ENCODE results near the gene SPRN.

SPRN gene

GRCh38 chr10:133457100-133457841 lies 32.8 kb upstream of the SPRN start:
- DNase-seq (ENCODE audit: low read depth): no peak
- H3K4me3 ChIP-seq (ENCODE audit: low read depth, low read length): no peak overlapping the region

DNA sequence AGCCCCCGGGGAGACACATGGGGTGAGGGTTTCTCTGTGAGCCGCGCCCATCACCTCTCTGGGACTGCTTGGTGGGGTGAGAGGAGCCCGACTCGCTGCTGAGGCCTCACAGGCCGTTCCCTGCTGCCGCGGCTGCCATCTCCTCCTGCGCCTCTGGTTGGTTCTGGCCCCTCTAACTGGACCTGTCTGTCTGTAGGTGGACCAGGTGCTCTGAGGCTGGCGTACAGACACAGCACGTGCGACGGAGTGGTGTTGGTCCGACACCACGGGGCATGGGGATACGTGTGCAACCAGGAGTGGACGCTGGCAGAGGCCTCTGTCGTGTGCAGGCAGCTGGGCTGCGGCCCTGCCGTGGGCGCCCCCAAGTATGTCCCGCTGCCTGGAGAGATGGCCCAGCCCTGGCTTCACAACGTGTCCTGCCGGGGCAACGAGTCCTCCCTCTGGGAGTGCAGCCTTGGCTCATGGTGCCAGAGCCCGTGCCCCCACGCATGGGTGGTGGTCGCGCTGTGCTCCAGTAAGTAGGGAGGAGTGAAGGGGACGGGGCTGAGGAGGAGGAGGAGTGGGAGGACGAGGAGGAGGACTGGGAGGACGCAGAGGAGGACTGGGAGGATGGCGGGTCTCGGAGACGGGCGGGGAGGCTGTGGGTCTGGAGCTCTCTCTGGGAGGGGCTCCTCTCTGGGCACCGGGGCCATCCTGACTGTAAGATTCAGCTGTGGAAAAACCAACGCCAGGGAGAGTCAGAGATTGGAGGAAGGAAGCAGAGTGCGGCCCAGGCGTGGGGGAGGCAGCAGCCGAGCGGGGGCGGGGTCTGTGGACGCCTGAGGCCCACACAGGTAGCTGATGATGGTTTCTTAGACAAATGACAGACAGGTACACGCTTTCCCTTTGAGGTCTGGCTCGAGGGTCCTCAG lies 31.9 kb upstream of the SPRN start:
- DNase-seq (ENCODE audit: low read depth): no peak
- H3K4me3 ChIP-seq (ENCODE audit: low read depth, low read length): no peak overlapping the region

GRCh38 chr10:133455611-133456031 lies 31.2 kb upstream of the SPRN start:
- H3K4me3 ChIP-seq (ENCODE audit: low read depth, low read length): no peak overlapping the region
- DNase-seq (ENCODE audit: low read depth): no peak

- no peak overlapping the region for H3K4me3 ChIP-seq (ENCODE audit: low read depth, low read length)
- no peak for DNase-seq (ENCODE audit: low read depth)
Measured at GRCh38 chr10:133455196-133455595, 30.8 kb upstream of the SPRN start.

DNA sequence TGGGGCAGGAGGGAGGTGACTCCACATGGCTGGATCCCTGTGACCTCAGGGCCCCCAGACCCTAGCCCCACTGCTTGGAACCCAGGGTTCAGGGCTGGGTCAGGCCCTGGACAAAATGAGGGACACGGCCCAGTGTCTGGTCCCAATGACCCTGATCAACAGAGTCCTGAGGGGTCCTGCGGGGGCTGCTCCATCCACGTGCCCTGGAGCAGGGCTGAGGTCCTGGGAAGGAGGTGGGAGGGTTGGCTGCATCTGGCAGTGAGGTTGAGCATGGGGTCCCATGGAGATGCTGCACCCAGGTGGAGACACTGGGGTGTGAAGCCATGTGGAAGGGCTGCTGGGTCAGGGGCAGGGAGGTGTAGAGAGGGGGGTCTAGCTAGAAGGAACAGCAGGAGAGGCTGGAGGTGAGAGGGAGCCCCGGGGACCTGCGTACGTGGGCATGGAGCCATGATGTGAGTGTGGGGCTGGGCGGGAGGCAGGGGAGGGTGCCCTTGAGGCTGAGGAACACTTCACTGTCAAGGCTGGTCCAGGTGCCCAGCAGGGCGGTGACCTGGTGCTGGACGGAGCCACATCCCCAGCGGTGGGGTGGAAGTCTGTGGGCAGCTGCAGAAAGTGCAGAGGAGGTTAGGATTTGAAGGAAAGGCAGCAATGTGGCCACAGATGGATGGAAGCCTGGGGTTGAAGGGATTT lies 29.9 kb upstream of the SPRN start:
- H3K4me3 ChIP-seq (ENCODE audit: low read depth, low read length): no peak overlapping the region
- no peak for DNase-seq (ENCODE audit: low read depth)

- no peak within 1 kb of the TSS for H3K4me3 ChIP-seq (ENCODE audit: low read depth, low read length)
- no peak for DNase-seq (ENCODE audit: low read depth)
Measured at GRCh38 chr10:133453516-133454203, 29.2 kb upstream of the SPRN start, which contains the start of gene SCART1. TSS of gene SCART1 (plus strand) at chr10:133453945. CDS start at chr10:133453998, 53 bp downstream.

DNA sequence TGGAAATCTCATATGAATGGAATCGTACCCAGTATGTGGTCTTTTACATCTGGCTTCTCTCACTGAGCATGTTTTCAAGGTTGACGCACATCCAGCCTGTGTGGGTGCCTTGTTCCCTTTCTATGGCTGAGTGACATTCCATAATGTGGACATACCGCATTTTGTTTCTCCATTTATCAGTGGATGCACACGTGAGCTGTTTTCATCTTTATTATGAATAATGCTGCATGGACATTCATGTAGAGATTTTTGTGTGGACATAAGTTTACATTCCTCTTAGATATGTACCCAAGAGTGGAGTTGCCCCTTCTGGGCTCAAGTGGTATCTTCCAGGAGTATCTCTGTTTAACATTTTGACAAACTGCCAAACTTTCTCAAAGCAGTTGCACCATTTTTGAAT lies 28.0 kb upstream of the SPRN start:
- H3K4me3 ChIP-seq (ENCODE audit: low read depth, low read length): no peak overlapping the region

GRCh38 chr10:133451346-133451745 lies 26.9 kb upstream of the SPRN start:
- DNase-seq (ENCODE audit: low read depth): no peak
- no peak overlapping the region for H3K4me3 ChIP-seq (ENCODE audit: low read depth, low read length)

More for the DNA sequence above, 28.0 kb upstream of the SPRN start:
- no peak for DNase-seq (ENCODE audit: low read depth)

- DNase-seq (ENCODE audit: low read depth): no peak
- no peak overlapping the region for H3K4me3 ChIP-seq (ENCODE audit: low read depth, low read length)
Measured at GRCh38 chr10:133448120-133448519, 23.7 kb upstream of the SPRN start.

DNA sequence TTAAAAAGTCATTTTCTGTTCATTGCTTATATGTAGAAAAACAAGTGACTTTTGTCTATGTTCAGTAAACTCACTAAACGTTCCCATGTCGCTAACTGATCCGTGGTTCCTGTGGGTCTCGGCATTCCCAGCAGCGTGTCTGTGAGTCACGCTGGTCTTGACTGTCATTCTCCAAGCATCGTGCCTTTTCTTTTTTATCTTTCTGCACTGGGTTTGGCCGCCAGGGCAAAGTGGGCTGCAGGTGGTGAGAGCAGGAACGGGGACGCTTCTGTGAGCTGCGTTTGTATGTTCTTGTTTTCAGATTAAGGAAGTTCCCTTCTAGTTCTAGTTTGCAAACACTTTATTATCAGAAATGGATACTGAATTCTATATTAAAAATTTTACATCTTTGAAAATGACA lies 22.6 kb upstream of the SPRN start:
- no peak overlapping the region for H3K4me3 ChIP-seq (ENCODE audit: low read depth, low read length)
- DNase-seq (ENCODE audit: low read depth): no peak

DNA sequence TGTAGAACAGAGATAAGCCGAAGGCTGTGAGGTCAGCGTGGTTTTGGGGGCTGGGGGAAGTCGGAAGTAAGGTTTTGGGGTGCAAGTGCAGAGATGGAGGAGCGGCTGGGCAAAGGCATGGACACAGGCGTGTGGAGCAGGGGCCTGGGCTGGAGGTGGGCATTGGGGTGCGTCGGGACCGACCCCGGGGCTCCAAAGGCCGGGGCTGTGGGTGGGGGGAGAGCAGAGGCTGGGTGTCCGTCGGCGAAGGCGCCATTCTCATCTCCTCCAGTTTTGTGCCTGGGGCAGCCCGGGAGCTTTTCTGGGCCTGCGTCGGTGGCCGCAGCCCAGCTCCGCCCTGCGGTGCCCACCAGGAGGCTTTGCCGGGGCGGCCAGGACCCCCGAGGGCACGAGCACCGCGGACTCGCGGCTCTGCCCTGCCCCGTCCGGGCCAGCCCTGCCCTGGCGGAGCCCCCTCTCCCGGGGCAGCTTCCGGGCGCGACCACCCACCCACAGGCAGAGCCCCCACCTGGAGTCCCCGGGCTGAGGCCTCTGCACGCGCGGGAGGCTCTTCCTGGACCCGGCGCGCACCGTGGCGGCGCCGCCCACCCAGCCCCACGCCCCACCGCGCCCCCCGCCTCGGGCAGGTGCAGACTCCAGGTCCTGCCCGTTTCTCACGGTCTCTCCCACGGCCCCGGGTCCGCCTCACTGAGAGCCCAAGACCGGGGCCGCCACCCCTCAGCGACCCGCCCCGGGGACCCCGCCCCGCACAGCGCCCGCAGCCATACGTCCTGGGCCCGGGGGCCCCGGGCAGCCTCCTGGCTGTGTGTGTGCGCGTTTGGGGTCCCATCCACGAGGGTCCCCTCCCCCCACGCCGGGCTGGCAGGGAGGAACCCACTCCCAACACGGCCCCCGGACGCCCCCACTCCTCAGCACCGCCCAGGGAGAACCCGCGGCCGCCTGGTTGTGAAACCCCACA lies 21.6 kb upstream of the SPRN start:
- no peak overlapping the region for H3K4me3 ChIP-seq (ENCODE audit: low read depth, low read length)
- DNase-seq (ENCODE audit: low read depth): no peak

DNA sequence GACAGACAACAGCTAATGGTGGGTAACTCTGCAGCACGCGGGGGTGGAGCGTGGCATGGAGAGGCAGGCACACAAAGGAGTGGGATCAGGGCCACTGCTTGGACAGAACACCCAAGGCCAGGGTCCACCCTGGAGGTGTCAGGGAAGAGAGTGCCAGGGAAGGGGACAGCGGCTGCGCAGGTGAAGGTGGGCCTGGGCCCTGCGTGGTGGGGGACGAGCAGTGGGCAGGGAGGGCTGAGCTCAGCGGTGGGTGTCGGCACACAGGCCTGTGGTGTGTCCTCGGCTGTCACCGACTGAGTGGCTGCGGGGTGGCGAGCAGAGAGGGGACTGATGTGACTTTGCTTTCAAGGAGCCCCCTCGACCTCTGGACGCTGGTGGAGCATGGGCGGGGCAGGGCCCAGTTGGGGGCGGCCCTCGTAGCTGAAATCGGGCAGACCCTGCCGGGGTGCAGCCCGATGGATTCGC lies 20.9 kb upstream of the SPRN start:
- H3K4me3 ChIP-seq (ENCODE audit: low read depth, low read length): no peak overlapping the region
- DNase-seq (ENCODE audit: low read depth): no peak

DNA sequence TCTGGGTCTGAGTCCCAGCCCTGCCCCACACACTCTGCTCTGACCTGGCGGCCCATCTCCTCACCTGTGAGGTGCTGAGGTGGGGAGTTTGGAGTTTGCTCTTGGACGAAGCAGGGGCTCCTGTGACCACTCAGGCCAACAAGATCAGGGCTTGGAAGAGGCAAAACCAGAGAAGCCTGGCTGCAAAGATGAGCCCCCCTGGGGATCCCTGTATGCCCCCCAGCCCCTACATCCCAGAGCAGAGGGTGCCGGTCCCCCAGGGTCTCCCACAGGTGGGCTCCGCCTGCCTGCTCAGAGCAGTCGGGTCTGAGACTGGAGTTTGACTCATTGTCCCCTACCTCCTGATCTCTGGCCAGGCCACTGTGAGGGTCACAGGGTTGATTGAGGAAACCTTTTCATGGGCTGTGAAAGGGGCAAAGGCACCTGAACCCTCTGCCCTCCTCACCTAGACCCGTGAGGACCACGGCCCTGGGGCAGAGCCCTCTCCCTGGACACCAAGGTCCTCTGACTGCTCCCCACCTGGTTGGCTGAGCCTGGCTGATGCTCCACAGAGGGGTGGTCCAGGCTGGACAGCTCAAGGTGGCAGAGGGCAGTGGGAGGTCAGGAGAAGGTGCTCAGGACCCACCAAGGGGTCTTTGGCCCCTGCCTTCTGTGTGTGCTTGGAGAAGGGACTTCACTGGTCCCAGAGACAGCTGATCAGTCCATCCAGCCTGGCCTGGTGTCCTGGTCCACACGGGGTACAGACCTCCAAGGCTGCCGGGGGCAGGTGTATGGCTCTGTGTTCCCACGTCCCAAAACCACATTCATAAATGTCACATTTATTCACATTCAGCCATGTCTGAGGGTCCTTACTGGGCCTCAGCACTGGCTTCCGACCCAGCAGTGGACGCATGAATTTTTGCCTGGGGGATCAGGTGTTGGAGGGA lies 20.2 kb upstream of the SPRN start:
- no peak for DNase-seq (ENCODE audit: low read depth)
- H3K4me3 ChIP-seq (ENCODE audit: low read depth, low read length): no peak overlapping the region

GRCh38 chr10:133442967-133443924 lies 18.8 kb upstream of the SPRN start:
- no peak for DNase-seq (ENCODE audit: low read depth)
- H3K4me3 ChIP-seq (ENCODE audit: low read depth, low read length): no peak overlapping the region

DNA sequence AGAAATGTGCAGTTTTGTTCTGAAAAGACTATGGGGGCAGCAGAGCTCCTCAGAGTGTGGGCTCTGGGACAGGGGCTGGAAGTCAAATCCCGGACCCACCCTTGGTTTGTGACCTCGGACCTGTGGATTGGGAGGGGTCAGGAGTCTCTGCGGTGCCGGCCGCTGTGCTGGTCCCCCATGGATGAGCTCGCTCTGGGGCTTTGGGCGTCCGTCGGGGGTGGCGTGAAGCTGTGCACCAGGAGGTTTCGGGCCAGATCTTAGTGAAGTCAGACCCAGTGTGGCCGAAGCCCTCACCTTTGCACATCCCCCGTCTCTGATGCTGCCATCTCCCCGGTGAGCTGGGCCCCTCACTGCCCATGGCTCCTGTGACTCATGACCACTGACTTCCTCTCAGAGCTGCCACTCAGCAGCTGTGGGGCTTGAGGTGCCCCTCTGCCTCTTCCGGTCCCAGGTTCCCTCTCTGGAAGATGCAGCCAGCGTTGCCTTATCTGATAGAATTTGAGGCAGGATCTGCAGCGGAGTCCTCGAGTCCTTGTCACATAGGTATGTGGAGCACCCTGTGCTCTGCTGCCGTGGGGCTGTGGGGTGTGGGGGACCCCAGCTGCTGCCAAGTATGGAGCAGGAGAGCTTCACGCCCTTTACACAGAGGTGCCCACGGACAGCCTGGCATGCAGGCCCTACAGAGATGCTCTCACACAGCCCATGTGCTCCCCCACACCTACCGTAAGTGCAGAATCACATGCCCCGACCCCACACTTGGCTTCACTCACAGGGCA lies 18.0 kb upstream of the SPRN start:
- no peak for DNase-seq (ENCODE audit: low read depth)
- H3K4me3 ChIP-seq (ENCODE audit: low read depth, low read length): no peak overlapping the region

- H3K4me3 ChIP-seq (ENCODE audit: low read depth, low read length): no peak overlapping the region
- DNase-seq (ENCODE audit: low read depth): no peak
Measured at GRCh38 chr10:133441780-133442179, 17.4 kb upstream of the SPRN start.
